ENCODE measurements around the gene ARL1. TPM values are rescaled to one million over a fixed set of nuclear protein-coding genes. Genes with fewer than 3 reads are reported as not detected.
"Not testable (repeated sequence)": the region's sequence is repeated elsewhere in the genome, so short reads cannot be mapped to it uniquely, and the experiment has no call there.

ARL1 gene
- total RNA-seq: 161 TPM
- polyA plus RNA-seq: 57.9 TPM

GRCh38 chr12:101407436-101408345 lies at the start of gene ARL1:
Gene ARL1 (minus strand): TSS chr12:101407772. CDS start chr12:101407645, 127 bp downstream.
- peak within 1 kb of the TSS; percentile 63 for H3K4me3 ChIP-seq (ENCODE audit: low read depth, low read length)
- H3K36me3 ChIP-seq (ENCODE audit: insufficient read depth): no peaks in the 10 kb centered on the region
- under 1% methylated on average over 71 of the region's 71 CpGs for WGBS
- peak within 1 kb of the TSS; percentile 66 for H3K27ac ChIP-seq (ENCODE audit: low read depth)
- H3K4me1 ChIP-seq (ENCODE audit: insufficient read depth): no peaks in the 10 kb centered on the region
- peak; percentile 79 for DNase-seq (ENCODE audit: extremely low spot score)

- 79% methylated on average over 4 of the region's 4 CpGs for WGBS
- no peaks in the 10 kb centered on the region for H3K4me1 ChIP-seq (ENCODE audit: insufficient read depth)
- H3K36me3 ChIP-seq (ENCODE audit: insufficient read depth): no peaks in the 10 kb centered on the region
- no peak overlapping the region for H3K27ac ChIP-seq (ENCODE audit: low read depth)
- no peak for DNase-seq (ENCODE audit: extremely low spot score)
- no peak overlapping the region for H3K4me3 ChIP-seq (ENCODE audit: low read depth, low read length)
Measured at GRCh38 chr12:101455685-101456084, 48.1 kb upstream of the ARL1 start.

- no peak overlapping the region for H3K4me3 ChIP-seq (ENCODE audit: low read depth, low read length)
- H3K4me1 ChIP-seq (ENCODE audit: insufficient read depth): no peaks in the 10 kb centered on the region
- DNase-seq (ENCODE audit: extremely low spot score): no peak
- no peak overlapping the region for H3K27ac ChIP-seq (ENCODE audit: low read depth)
- no peaks in the 10 kb centered on the region for H3K36me3 ChIP-seq (ENCODE audit: insufficient read depth)
Measured at GRCh38 chr12:101441461-101442224, 34.1 kb upstream of the ARL1 start.

- Histone ChIP-seq H3K4me1 (ENCODE audit: insufficient read depth) (no peaks in the 10 kb centered on the region), H3K4me3 (ENCODE audit: low read depth, low read length) (no peak overlapping the region), H3K36me3 (ENCODE audit: insufficient read depth) (no peaks in the 10 kb centered on the region), H3K27ac (ENCODE audit: low read depth) (no peak overlapping the region)
- DNase-seq (ENCODE audit: extremely low spot score): no peak
- WGBS: 82% methylated on average over 5 of the region's 5 CpGs
Measured at GRCh38 chr12:101439236-101439635, 31.7 kb upstream of the ARL1 start.

GRCh38 chr12:101436136-101436535 lies 28.6 kb upstream of the ARL1 start:
- Histone ChIP-seq H3K27ac (ENCODE audit: low read depth) (no peak overlapping the region), H3K36me3 (ENCODE audit: insufficient read depth) (no peaks in the 10 kb centered on the region), H3K4me3 (ENCODE audit: low read depth, low read length) (no peak overlapping the region), H3K4me1 (ENCODE audit: insufficient read depth) (no peaks in the 10 kb centered on the region)
- DNase-seq (ENCODE audit: extremely low spot score): no peak

- H3K27ac ChIP-seq (ENCODE audit: low read depth): no peak overlapping the region
- WGBS: 75% methylated on average over 2 of the region's 2 CpGs
- H3K4me1 ChIP-seq (ENCODE audit: insufficient read depth): no peaks in the 10 kb centered on the region
- H3K4me3 ChIP-seq (ENCODE audit: low read depth, low read length): no peak overlapping the region
- DNase-seq (ENCODE audit: extremely low spot score): no peak
- H3K36me3 ChIP-seq (ENCODE audit: insufficient read depth): no peaks in the 10 kb centered on the region
Measured at GRCh38 chr12:101430456-101430855, 22.9 kb upstream of the ARL1 start.

- Histone ChIP-seq H3K27ac (ENCODE audit: low read depth) (no peak overlapping the region), H3K4me3 (ENCODE audit: low read depth, low read length) (no peak overlapping the region), H3K4me1 (ENCODE audit: insufficient read depth) (no peaks in the 10 kb centered on the region), H3K36me3 (ENCODE audit: insufficient read depth) (no peaks in the 10 kb centered on the region)
- WGBS: 90% methylated on average over 2 of the region's 2 CpGs
- DNase-seq (ENCODE audit: extremely low spot score): no peak
Measured at GRCh38 chr12:101424620-101425019, 17.0 kb upstream of the ARL1 start.

- not testable (repeated sequence) for H3K4me3 ChIP-seq (ENCODE audit: low read depth, low read length); H3K27ac ChIP-seq (ENCODE audit: low read depth); DNase-seq (ENCODE audit: extremely low spot score); H3K4me1 ChIP-seq (ENCODE audit: insufficient read depth); H3K36me3 ChIP-seq (ENCODE audit: insufficient read depth)
- WGBS: 93% methylated on average over 4 of the region's 4 CpGs
Measured at GRCh38 chr12:101422066-101422465, 14.5 kb upstream of the ARL1 start.

- no peak for DNase-seq (ENCODE audit: extremely low spot score)
- Histone ChIP-seq H3K4me3 (ENCODE audit: low read depth, low read length) (no peak overlapping the region), H3K4me1 (ENCODE audit: insufficient read depth) (no peaks in the 10 kb centered on the region), H3K36me3 (ENCODE audit: insufficient read depth) (no peaks in the 10 kb centered on the region), H3K27ac (ENCODE audit: low read depth) (no peak overlapping the region)
- WGBS: 93% methylated on average over 1 of the region's 1 CpG
Measured at GRCh38 chr12:101415228-101415627, 7.7 kb upstream of the ARL1 start.

GRCh38 chr12:101414533-101415119 lies 7.1 kb upstream of the ARL1 start:
- DNase-seq (ENCODE audit: extremely low spot score): peak; percentile 28
- H3K27ac ChIP-seq (ENCODE audit: low read depth): no peak overlapping the region
- no peak overlapping the region for H3K4me3 ChIP-seq (ENCODE audit: low read depth, low read length)
- no peaks in the 10 kb centered on the region for H3K36me3 ChIP-seq (ENCODE audit: insufficient read depth)
- WGBS: 2% methylated on average over 2 of the region's 2 CpGs
- no peaks in the 10 kb centered on the region for H3K4me1 ChIP-seq (ENCODE audit: insufficient read depth)

- 80% methylated on average over 8 of the region's 8 CpGs for whole genome bisulfite sequencing
- not testable (repeated sequence) for H3K4me1 ChIP-seq (ENCODE audit: insufficient read depth); H3K36me3 ChIP-seq (ENCODE audit: insufficient read depth); H3K4me3 ChIP-seq (ENCODE audit: low read depth, low read length); H3K27ac ChIP-seq (ENCODE audit: low read depth); DNase-seq (ENCODE audit: extremely low spot score)
Measured at GRCh38 chr12:101410169-101410568, 2.6 kb upstream of the ARL1 start.

- peak overlapping the region; percentile 63 for H3K4me3 ChIP-seq (ENCODE audit: low read depth, low read length)
- peak overlapping the region; percentile 66 for H3K27ac ChIP-seq (ENCODE audit: low read depth)
- no peaks in the 10 kb centered on the region for H3K36me3 ChIP-seq (ENCODE audit: insufficient read depth)
- no peaks in the 10 kb centered on the region for H3K4me1 ChIP-seq (ENCODE audit: insufficient read depth)
- WGBS: under 1% methylated on average over 18 of the region's 18 CpGs
- DNase-seq (ENCODE audit: extremely low spot score): no peak
Measured at GRCh38 chr12:101407049-101407435, 530 bp downstream of the ARL1 start.

- not testable (repeated sequence) for H3K27ac ChIP-seq (ENCODE audit: low read depth); H3K36me3 ChIP-seq (ENCODE audit: insufficient read depth); H3K4me1 ChIP-seq (ENCODE audit: insufficient read depth); H3K4me3 ChIP-seq (ENCODE audit: low read depth, low read length); DNase-seq (ENCODE audit: extremely low spot score)
- WGBS: 70% methylated on average over 3 of the region's 3 CpGs
Measured at GRCh38 chr12:101391181-101391580, 16.4 kb downstream of the ARL1 start.

GRCh38 chr12:101379149-101379548 lies 28.4 kb downstream of the ARL1 start:
- no peak overlapping the region for H3K4me3 ChIP-seq (ENCODE audit: low read depth, low read length)
- no peak overlapping the region for H3K27ac ChIP-seq (ENCODE audit: low read depth)
- no peaks in the 10 kb centered on the region for H3K4me1 ChIP-seq (ENCODE audit: insufficient read depth)
- DNase-seq (ENCODE audit: extremely low spot score): no peak
- peaks cover 3% of the 10 kb centered on the region for H3K36me3 ChIP-seq (ENCODE audit: insufficient read depth)
